Measurements from ENCODE around the gene MCTP1.

DNA sequence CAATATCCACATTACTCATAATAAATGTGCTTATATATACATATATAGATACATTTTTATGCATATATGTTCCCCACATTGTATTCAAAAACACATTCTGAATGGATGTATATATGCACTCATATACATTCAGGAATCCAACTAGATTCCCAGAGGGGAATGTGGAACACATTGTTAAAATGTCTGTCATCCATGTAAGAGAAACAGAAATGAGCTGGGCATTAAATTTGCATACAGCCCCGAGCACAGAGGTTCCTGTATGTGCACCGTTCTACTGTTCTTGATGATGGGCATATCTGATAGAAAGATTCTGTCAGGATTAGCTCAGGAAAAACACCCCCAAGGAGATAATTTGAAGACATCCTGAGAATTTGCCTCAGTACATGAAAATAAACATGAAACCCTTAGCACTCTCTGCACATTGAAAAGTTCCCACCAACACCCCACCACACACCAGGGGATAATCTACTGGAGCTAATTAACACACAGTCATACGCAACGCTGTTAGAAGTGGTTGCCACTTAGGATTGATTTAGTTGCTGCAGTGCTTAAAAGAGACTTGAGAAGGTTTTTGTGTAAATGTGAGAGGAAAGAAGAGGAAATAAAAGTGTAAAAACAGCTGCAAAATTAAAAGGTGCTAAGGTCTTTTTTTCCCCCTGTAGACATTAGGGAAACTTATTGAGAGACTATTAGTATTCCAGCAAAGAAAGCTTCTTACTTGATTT is 443.1 kb downstream of the MCTP1 start:
- TF ChIP-seq CTCF (IDR thresholded peaks at IDR 0.05), result no peak
- no peak for TF ChIP-seq POLR2A (IDR thresholded peaks at IDR 0.05)
